Fibroblast of skin of right quadriceps (primary cell): ENCODE measurements around the gene CTDSPL.
"Not testable (repeated sequence)": the region's sequence is repeated elsewhere in the genome, so short reads cannot be mapped to it uniquely, and the experiment has no call there.

Experiments used
- DNase-seq: peaks from one replicate; pipeline ENCODE4 v3.0.0-alpha.2; 2013

Gene CTDSPL

GRCh38 chr3:37972056-37972455 lies 110.4 kb downstream of the CTDSPL start:
- not testable (repeated sequence) for DNase-seq

GRCh38 chr3:37973246-37974054 lies 111.8 kb downstream of the CTDSPL start:
- no peak for DNase-seq

GRCh38 chr3:37974121-37975083 lies 112.7 kb downstream of the CTDSPL start:
- DNase-seq, result peak; percentile 57

DNA sequence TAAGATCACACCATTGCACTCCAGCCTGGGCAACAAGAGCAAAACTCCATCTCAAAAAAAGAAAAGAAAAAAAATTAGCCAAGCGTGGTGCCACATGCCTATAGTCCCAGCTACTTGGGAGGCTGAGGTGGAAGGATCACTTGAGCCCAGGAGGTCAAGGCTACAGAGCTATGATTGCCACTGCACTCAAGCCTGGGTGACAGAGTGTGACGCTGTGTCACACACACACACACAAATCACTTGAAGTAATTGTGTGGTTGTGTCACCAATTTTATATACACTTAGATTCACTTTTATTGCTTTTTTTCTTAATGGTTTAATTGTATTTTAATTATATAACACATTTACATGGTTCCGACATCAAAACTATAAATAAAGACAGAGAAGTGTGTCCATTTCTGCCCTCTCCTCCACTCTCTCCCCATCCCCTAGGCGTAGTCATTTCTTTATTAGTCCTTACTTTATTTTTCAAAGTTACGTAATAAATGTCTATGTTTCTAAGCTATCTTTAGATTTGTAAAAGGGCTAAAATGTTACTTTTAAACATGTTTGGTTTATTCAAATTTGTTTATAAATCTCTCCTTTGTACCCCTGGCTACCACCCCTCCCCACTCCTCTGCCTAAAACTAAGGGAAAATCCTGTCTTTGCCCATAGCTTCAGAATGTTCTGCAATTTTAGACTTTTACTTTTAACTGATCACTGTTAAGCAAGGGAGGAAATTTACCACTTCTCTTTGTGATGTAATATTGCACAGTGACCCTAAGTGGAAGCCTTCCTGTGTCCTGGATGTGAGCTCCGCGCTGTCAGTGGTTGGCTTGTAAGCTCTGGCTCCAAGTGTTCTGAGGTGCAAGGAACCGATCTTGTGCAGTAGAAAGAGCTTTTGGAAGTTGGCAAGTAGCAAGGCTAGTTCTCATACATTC lies 118.1 kb downstream of the CTDSPL start:
- DNase-seq, result no peak

- DNase-seq, result no peak
Measured at GRCh38 chr3:37980462-37981347, 119.0 kb downstream of the CTDSPL start.

DNA sequence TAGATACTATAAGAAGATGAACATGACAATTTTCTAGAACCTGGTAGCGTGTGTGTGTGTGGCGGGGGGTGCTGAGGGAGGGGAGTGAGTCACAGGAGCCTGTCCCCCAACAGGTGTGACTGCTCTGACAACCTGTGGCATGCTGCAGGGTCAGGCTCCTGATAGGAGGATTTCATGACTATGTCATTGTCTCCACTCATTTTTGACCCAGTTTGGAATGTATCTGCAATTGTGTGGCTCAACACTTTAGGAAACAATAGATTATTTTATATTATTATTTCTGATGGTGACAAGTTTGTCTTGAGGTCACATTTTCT lies 119.6 kb downstream of the CTDSPL start:
- no peak for DNase-seq

DNA sequence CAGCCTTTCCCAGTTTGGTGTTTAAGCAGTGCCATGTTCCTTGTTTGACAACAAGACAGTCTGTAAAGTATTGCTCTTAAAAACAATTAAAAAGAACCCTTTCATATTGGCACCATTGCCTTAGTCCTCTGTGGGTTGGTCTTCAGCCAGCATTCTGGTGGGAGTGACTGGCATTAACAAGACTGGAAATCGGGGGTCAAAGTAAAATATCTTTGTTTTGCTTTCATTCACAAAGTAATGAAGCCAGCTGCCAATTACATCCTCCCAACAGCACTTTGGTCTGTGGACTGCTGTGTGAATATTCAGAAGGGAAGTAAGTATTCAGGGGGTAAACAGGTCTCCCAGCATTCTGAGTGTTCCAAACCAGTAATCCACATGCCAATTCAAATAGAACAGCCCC lies 120.7 kb downstream of the CTDSPL start:
- DNase-seq, result no peak

DNA sequence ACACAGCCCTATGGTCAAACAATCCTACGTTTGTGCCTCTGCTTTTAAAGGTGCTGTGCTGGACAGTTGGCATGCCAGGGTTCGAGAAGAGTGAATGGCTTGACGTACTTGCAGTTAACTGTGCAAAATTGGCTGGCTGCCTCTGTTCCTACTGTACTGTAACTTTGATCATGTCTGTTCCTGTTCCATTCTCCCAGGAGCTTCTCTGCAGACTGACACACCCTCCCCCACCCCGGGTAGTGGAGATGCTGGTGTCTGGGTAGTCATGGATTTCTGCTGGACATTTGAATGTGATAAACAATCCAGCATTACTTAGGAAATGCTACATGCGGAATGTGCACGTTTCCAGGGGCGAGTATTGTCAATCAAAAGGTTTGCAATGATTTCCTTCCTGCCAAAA lies 122.4 kb downstream of the CTDSPL start:
- DNase-seq, result no peak

- DNase-seq, result no peak
Measured at GRCh38 chr3:37984596-37984995, 122.9 kb downstream of the CTDSPL start.

DNA sequence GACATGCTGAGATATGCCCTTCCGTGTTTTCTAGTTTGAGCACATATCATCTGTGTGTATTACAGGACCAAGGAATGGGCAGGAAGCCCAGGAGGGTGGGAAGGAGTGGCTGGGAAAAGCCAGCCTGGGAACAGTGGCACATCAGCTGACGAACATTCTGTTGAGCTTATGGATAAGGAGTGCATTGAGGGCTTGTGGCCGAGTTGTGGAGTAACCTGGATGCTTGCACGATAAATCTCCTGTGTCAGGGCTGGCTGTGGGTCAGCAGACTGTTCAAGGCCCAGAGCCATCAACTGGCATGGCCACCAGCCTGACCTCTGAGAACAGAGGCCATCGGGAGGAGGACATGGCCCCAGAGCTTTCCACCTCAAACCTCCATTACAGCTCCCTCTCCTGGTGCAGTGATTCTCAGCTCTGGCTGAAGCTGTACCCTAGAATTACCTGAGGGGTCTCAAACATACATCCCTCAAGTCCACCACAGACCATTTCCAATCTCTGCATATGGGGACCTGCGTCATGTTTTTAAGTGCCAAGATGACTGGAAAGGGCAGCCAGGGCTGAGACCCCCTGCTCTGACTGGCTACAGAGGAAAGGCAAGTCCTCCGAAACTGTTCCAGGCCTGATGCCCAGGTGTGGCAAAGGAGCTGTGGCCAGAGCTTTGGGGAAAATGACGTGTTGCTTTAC lies 124.1 kb downstream of the CTDSPL start:
- no peak for DNase-seq

- DNase-seq, result no peak
Measured at GRCh38 chr3:37986479-37987314, 125.0 kb downstream of the CTDSPL start.

GRCh38 chr3:37987315-37987697 lies 125.6 kb downstream of the CTDSPL start:
- DNase-seq, result no peak

DNA sequence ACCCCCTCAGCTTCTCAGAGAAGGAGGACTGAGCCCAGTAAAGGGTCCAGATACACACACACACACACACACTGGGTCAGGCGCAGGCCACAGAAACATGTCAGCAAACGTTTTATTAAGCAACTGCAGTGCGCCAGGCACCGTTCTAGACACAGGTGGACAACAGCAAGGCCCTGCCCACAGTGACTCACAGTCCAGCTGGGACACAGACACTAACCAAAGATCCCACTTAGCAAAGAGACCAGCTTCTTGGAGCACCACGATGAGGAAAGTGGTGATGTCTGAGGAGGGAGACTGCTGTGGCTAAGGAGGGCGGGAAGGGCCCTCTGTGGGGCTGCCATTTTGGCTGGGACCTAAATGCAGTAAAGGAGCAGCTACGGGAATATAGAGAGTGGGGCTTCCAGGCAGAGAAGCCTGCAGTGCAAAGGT lies 126.1 kb downstream of the CTDSPL start:
- DNase-seq, result no peak

- not testable (repeated sequence) for DNase-seq
Measured at GRCh38 chr3:37988376-37988775, 126.7 kb downstream of the CTDSPL start.

DNA sequence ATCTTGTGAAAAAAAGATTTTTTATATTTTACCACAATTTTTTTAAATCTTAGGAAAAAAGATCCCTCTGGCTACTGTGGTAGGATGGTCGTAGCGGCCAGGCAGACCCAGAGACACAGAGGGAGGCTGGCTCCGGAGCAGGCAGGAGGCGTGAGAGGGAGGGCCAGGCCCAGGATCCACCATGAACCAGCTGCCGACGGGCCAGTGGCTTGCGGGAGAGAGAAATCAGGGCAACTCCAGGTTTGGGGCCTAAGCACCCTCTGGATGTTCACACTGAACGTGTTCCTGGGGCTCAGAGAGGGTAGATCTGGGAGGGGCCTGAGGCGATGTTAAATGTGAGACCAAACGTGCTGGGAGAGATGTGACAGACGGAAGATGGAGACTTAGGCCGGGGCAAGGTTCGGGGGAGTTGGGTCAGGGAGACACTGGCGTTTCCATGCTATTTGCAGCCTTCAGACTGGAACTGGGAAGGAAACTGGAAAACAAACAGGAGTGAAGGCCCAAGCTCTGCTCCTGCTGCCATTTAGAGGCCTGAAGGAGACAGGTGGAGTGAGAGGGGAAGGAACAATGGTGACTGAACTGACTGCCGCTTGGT lies 127.3 kb downstream of the CTDSPL start:
- no peak for DNase-seq

DNA sequence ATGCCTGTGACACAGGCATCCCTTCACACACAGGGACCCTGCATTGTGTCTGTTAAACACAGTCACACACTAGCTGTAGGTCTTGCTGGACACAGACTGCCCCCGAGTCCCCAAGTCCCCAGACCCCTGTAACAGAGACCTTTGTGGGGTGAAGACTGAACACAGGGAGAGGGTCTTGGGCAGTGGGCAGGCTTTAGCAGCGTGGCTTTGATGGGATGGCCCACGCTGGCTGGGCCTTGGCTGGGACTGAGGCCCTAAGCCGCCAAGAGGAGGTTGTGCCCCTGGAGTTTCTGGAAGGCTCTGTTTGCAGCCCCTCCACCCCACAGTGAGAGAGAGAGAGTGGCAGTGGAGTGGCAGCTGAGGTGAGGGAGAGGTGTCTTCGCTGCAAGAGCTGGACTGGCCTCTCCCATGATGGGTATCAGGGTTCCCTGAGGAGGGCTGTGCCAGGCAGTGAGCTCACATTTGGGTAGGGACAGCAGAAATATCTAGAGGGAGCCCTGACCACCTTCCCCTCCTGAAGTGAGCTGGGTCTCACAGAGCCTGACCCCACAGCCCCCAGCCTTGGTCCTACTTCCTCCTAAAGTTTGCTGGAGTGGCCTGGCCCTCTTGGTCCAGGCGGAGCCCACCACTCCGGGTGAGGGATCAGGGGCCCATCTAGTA lies 128.3 kb downstream of the CTDSPL start:
- DNase-seq, result no peak

DNA sequence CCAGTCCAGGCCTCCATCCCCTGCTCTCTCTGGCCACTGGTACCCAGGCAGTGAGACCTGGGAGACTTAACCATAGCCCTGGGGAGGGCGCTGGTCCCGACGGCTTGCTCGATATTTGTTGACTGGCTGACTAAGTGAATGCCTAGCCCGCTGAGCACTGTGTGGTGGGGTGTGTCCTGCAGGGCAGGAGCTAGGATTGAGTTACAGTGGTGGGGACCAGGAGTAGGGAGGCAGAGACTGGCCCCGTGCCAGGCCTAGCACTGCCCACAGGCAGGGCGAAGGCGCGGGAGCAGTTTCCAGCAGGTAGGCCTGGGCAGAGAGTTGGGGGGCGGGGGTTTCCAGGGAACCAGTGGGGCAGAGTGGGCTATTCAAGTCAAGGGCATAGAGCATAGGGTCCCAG lies 128.8 kb downstream of the CTDSPL start, which contains the start of gene VILL:
Gene VILL, plus strand, starts transcription at position 260 of the 400 bp plus-strand sequence. CDS start 2,887 bp downstream, outside the sequence.
- no peak for DNase-seq

- no peak for DNase-seq
Measured at GRCh38 chr3:37991109-37991508, 129.4 kb downstream of the CTDSPL start.

DNA sequence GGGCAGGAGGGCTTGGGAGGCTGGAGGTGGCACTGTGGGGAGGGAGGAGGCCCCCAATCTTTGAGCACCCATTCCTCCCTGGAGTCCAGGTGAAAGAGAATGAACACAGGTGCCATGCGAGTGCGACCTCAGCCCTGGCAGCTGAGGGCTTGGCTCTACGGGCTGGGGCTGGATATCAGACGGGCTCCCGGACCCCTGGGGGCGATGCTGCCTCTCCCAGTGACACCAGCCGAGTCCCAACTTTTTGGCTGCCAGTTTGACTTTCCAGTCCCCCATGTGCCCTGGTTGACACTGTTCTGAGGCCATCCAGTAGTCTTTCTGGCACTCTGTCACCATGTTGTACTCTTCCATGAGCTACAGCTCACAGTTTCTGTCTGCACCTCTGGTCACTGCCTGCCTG lies 130.1 kb downstream of the CTDSPL start:
- no peak for DNase-seq
